ENCODE data around the gene CIRBP. TPM values are rescaled to one million over a fixed set of nuclear protein-coding genes. Genes with fewer than 3 reads are reported as not detected.

Gene CIRBP
- total and polyA plus RNA-seq, 2 experiments from 2014 or later: 202 to 361 TPM

DNA sequence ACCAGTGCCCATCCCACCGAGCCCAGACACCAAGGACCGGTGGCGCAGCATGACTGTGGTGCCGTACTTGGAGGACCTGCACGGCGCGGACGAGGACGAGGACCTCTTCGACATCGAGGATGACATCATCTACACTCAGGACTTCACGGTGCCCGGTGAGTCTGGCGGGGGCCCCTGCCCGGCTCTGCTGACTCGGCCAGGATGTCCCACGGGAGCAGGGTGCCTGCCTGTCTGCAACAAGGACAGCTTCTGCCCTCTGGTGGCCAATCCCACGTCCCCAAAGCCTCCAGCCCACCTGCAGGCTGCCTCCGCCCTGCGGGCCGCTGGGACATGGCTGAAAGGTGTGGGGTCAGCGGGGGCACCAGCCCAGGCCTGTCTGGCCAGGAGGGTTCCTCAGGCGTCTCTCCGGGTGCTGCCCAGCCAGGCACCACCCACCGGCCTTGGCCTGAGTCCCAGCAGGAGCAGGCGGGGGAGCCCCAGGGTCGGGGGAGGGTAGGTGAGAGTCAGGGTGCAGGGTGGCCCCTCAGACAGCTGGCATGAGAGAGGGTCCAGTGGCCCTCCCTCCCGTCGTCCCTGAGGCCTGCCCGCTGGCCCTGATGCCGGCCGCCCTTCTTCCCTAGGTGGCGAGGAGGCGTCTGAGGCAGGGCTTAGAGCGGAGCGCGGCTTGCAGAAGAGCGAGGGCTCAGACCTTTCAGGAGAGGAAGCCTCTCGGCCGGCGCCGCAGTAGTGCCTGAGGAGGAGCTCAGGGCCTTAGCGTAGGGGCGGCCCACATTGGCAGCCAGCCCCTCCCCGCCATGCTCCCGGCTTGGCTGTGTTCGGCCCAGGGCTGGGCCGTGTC, 45.9 kb upstream of the CIRBP start:
- Histone ChIP-seq H3K27me3 (no peaks in the 10 kb centered on the region), H3K79me2 (peaks cover 33% of the 10 kb centered on the region), H3K27ac (no peak overlapping the region), H3K9me2 (replicated peaks; ENCODE audit: insufficient read depth) (no peaks in the 10 kb centered on the region), H3K4me2 (no peak overlapping the region), H2AFZ (no peak overlapping the region), H3K9me3 (ENCODE audit: low read depth) (no peaks in the 10 kb centered on the region), H4K20me1 (ENCODE audit: insufficient read depth, poor library complexity, severe bottlenecking) (peaks cover 13% of the 10 kb centered on the region), H3K4me1 (ENCODE audit: insufficient read depth) (no peaks in the 10 kb centered on the region), H3K36me3 (replicated peaks; ENCODE audit: insufficient read depth, low read depth) (no peaks in the 10 kb centered on the region), H3K4me3 (no peak overlapping the region)
- WGBS (ENCODE audit: low lambda C conversion rate, missing lambda C conversion rate): 88% methylated on average over 41 of the region's 48 CpGs
- TF ChIP-seq EZH2 (IDR thresholded peaks at IDR 0.05; ENCODE audit: borderline replicate concordance): no peak
- no peak for TF ChIP-seq EZH2phosphoT487 (IDR thresholded peaks at IDR 0.05; ENCODE audit: low read depth, severe bottlenecking, unreplicated experiment)
- TF ChIP-seq, protein P1, sequence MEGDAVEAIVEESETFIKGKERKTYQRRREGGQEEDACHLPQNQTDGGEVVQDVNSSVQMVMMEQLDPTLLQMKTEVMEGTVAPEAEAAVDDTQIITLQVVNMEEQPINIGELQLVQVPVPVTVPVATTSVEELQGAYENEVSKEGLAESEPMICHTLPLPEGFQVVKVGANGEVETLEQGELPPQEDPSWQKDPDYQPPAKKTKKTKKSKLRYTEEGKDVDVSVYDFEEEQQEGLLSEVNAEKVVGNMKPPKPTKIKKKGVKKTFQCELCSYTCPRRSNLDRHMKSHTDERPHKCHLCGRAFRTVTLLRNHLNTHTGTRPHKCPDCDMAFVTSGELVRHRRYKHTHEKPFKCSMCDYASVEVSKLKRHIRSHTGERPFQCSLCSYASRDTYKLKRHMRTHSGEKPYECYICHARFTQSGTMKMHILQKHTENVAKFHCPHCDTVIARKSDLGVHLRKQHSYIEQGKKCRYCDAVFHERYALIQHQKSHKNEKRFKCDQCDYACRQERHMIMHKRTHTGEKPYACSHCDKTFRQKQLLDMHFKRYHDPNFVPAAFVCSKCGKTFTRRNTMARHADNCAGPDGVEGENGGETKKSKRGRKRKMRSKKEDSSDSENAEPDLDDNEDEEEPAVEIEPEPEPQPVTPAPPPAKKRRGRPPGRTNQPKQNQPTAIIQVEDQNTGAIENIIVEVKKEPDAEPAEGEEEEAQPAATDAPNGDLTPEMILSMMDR (IDR thresholded peaks at IDR 0.05; ENCODE audit: poor library complexity): peak; percentile 48
- DNase-seq (ENCODE audit: low spot score): peak; percentile 68

DNA sequence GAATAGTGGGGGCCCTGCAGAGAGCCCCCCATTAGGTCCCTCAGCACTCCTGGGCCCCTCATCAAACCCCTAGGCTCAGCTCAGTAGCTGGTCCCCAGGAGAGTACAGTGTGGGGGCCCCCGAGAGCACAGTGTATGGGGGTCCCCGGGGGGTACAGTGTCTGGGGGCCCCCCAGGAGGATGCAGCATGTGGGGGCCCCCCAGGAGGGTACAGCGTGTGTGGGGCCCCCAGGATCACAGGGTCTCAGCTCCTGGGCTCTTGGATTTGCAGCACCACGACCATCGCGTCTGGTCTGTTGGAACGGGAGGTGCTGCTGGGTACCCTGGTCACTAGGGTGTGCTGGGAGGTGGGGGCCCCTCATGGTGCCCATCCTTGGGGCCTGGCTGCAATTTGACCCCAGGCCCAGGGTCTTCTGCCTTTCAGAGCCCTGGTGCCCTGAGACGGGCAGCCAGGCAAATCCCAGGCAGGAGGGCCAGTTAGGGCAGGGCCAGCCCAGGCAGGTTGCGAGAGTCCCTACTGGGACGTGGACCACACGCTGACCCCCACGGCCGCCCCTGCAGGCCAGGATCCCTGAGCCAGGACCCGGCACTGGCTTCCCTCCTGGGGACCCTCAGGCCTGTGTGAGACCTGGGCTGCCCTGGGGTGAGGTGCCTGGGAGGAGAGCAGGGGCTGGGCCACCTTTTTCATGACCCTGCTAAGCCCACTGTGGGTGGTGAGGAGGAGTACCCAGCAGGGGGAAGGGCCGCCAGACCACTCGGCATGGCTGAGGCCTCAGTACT, 44.9 kb upstream of the CIRBP start:
- Histone ChIP-seq H3K27ac (no peak overlapping the region), H3K27me3 (no peaks in the 10 kb centered on the region), H3K9me2 (replicated peaks; ENCODE audit: insufficient read depth) (no peaks in the 10 kb centered on the region), H4K20me1 (ENCODE audit: insufficient read depth, poor library complexity, severe bottlenecking) (peaks cover 8% of the 10 kb centered on the region), H3K36me3 (replicated peaks; ENCODE audit: insufficient read depth, low read depth) (no peaks in the 10 kb centered on the region), H3K4me1 (ENCODE audit: insufficient read depth) (no peaks in the 10 kb centered on the region), H3K9me3 (ENCODE audit: low read depth) (no peaks in the 10 kb centered on the region), H3K79me2 (peaks cover 23% of the 10 kb centered on the region), H3K4me2 (no peak overlapping the region), H2AFZ (no peak overlapping the region), H3K4me3 (no peak overlapping the region)
- TF ChIP-seq EZH2phosphoT487 (IDR thresholded peaks at IDR 0.05; ENCODE audit: low read depth, severe bottlenecking, unreplicated experiment) (no peak), EZH2 (IDR thresholded peaks at IDR 0.05; ENCODE audit: borderline replicate concordance) (no peak)
- TF ChIP-seq, protein P1 (IDR thresholded peaks at IDR 0.05; ENCODE audit: poor library complexity): no peak
- over 99% methylated on average over 13 of the region's 16 CpGs for WGBS (ENCODE audit: low lambda C conversion rate, missing lambda C conversion rate)
- DNase-seq (ENCODE audit: low spot score): no peak

DNA sequence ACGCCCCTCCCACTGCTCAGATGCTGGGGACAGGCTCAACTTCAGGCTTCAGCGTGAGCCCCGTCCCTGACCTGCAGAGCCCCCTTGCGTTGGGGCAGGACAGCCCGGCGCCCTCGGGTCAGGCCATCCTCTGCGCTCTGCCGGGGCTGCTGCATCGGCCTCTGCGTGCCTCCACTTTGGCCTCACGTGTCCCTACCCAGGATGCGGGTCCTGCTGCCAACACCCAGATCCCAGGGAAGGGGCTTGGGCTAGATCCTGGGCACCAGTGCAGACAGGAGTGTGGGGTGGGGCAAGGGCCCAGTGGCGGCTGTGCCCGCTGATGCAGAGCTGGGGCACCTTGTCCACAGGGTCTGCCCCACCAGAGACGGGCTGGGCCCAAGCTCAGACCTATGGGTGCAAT, 44.3 kb upstream of the CIRBP start:
- WGBS (ENCODE audit: low lambda C conversion rate, missing lambda C conversion rate): 93% methylated on average over 16 of the region's 16 CpGs
- Histone ChIP-seq H3K4me1 (ENCODE audit: insufficient read depth) (no peaks in the 10 kb centered on the region), H3K27me3 (no peaks in the 10 kb centered on the region), H3K4me2 (no peak overlapping the region), H3K79me2 (peaks cover 20% of the 10 kb centered on the region), H4K20me1 (ENCODE audit: insufficient read depth, poor library complexity, severe bottlenecking) (peaks cover 8% of the 10 kb centered on the region), H3K36me3 (replicated peaks; ENCODE audit: insufficient read depth, low read depth) (no peaks in the 10 kb centered on the region), H3K27ac (no peak overlapping the region), H3K9me3 (ENCODE audit: low read depth) (no peaks in the 10 kb centered on the region), H3K4me3 (no peak overlapping the region), H3K9me2 (replicated peaks; ENCODE audit: insufficient read depth) (no peaks in the 10 kb centered on the region), H2AFZ (no peak overlapping the region)
- DNase-seq (ENCODE audit: low spot score): no peak
- TF ChIP-seq, protein P1 (IDR thresholded peaks at IDR 0.05; ENCODE audit: poor library complexity): no peak
- TF ChIP-seq EZH2 (IDR thresholded peaks at IDR 0.05; ENCODE audit: borderline replicate concordance): no peak
- TF ChIP-seq EZH2phosphoT487 (IDR thresholded peaks at IDR 0.05; ENCODE audit: low read depth, severe bottlenecking, unreplicated experiment): no peak
